ENCODE measurements around the gene TIPARP.

Gene TIPARP

DNA sequence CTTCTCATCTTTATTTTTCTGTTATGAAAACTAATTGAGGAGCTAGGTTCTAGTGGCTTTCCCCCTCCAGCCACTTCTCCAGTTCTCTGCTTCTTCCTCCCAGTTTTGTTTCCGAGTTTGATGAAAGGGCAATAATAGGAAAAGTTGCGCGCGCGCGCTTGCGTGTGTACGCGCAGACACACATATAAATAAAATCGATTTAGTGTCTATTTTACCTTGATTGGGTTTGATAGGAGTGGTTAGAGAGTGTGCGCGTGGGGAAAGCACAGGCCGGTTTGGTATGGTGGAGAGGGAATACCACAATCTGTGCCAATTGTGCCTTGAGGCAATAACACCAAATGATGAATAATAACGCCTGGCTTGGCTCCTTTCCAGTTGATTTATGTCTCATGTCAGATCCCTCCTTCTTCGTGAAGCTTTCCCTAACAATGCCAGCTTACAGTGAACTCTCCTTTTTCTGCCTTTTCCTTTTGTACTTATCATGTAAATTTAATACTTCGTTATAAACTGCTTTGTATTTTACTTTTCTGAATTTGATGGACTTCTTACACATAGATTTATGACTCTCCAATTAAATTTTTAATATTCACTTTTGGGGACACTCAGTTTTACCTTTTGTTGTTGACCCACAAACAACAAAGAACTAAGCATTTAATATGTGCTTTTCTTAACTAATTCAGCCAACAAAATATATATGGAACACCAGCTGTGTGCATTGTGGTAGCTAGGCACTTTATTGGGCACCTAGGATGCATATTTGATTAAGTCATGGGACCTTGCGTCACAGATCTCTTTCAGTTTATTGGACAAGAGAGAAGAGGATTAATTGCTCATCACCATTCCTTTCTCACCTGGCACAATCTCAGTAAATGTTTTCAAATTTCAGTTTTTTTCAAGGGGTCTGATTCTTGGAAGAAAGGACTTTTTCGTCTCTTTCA is 1.7 kb downstream of the TIPARP start:
- peak in 1 of 2 donors; percentile 9 for DNase-seq (ENCODE audit: low read depth in 2 of 2, low spot score in 1 of 2)

GRCh38 chr3:156676768-156677479 is 2.5 kb downstream of the TIPARP start:
- DNase-seq (ENCODE audit: low read depth in 2 of 2, low spot score in 1 of 2), result no peak

DNA sequence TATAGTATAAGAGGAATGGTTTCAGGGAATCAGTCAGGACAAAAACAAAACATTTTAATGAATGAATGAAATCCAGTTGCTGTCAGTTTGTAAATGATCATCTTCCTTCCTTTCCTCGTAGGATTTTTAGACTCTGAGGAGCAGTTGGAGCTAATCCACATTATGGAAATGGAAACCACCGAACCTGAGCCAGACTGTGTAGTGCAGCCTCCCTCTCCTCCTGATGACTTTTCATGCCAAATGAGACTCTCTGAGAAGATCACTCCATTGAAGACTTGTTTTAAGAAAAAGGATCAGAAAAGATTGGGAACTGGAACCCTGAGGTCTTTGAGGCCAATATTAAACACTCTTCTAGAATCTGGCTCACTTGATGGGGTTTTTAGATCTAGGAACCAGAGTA is 3.1 kb downstream of the TIPARP start:
- DNase-seq (ENCODE audit: low read depth in 2 of 2, low spot score in 1 of 2), result no peak

DNA sequence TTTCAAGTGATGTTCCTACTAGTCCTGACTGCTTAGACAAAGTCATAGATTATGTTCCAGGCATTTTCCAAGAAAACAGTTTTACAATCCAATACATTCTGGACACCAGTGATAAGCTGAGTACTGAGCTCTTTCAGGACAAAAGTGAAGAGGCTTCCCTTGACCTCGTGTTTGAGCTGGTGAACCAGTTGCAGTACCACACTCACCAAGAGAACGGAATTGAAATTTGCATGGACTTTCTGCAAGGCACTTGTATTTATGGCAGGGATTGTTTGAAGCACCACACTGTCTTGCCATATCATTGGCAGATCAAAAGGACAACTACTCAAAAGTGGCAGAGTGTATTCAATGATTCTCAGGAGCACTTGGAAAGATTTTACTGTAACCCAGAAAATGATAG is 3.8 kb downstream of the TIPARP start:
- DNase-seq (ENCODE audit: low read depth in 2 of 2, low spot score in 1 of 2), result no peak

- DNase-seq (ENCODE audit: low read depth in 2 of 2, low spot score in 1 of 2), result no peak
Observed at GRCh38 chr3:156680243-156680914, 6.0 kb downstream of the TIPARP start.

DNA sequence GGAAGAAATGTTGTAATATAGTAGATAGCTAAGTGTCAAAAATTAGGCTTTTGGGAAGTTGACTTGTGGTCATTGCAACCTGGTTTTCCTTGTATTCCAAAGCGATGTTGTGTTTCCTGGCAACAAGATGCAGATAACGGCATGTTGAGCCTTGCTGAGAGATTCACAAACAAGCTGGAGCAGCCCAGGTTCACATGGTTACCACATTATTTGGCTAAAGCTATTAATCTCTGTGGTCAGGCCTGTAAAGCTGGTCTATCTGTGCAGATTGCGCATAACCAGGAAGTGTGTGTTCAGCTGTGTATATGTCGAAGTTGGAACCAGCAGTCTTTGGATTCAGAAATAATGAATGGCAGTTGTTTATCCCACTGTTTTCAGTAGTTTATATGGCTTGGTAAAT is 6.6 kb downstream of the TIPARP start:
- DNase-seq (ENCODE audit: low read depth in 2 of 2, low spot score in 1 of 2), result no peak

- no peak for DNase-seq (ENCODE audit: low read depth in 2 of 2, low spot score in 1 of 2)
Observed at GRCh38 chr3:156682501-156682900, 8.1 kb downstream of the TIPARP start.

DNA sequence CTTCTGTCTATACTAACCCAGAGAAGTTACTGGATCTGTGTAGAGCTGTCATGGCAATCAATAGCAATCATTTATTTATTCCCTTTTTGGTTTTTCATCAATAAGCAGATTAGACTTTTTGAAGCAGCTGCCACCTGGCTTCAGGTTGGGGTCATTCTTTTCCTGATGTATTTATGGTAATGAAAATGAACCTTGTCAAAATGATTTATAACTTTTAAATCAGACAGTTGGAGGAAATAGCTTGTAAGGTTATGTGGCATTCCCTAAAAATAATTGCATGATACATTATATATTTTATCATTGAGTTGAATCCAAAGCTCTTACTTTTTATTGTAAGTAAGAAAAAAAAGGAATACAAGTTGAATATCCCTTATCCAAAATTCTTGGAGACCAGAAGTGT is 8.6 kb downstream of the TIPARP start:
- no peak for DNase-seq (ENCODE audit: low read depth in 2 of 2, low spot score in 1 of 2)

DNA sequence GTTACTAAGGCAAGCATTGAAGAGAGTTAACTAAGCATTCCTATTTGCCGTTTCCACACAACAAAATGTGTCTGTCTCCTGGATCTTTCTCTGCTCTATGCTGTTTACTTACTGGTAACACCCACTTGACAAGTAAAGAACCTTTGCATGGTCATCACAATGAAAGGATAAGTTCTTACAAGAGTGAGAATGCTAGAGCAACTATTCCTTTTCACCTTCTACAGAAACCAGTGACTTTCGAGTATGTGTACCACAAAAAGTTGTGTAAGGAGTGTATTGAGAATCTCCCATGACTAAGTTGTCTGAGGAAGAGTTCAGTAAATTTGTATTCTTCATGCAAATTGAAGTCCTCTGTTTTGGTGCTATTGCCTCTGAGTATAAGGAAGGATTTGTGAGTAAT is 10.8 kb downstream of the TIPARP start:
- no peak for DNase-seq (ENCODE audit: low read depth in 2 of 2, low spot score in 1 of 2)

- no peak for DNase-seq (ENCODE audit: low read depth in 2 of 2, low spot score in 1 of 2)
Observed at GRCh38 chr3:156685752-156686151, 11.4 kb downstream of the TIPARP start.

DNA sequence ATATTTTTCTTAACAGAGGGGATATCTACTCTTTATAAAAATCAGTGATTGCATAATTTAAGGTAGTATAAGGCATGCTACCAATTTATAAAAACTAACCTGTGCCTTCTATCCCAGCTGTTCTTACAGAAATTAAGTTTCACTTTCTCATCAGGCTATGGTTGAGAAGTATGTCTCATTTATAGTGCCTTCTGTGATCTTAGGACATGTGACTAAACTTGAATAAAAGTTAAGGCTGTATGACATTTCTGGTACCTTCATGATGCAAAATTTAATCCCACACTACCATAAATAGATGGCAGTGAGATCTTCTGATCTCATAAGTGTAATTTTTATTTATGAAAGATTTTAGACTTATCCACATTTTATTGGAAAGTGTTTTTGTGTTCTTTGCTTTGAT is 12.6 kb downstream of the TIPARP start:
- no peak for DNase-seq (ENCODE audit: low read depth in 2 of 2, low spot score in 1 of 2)

DNA sequence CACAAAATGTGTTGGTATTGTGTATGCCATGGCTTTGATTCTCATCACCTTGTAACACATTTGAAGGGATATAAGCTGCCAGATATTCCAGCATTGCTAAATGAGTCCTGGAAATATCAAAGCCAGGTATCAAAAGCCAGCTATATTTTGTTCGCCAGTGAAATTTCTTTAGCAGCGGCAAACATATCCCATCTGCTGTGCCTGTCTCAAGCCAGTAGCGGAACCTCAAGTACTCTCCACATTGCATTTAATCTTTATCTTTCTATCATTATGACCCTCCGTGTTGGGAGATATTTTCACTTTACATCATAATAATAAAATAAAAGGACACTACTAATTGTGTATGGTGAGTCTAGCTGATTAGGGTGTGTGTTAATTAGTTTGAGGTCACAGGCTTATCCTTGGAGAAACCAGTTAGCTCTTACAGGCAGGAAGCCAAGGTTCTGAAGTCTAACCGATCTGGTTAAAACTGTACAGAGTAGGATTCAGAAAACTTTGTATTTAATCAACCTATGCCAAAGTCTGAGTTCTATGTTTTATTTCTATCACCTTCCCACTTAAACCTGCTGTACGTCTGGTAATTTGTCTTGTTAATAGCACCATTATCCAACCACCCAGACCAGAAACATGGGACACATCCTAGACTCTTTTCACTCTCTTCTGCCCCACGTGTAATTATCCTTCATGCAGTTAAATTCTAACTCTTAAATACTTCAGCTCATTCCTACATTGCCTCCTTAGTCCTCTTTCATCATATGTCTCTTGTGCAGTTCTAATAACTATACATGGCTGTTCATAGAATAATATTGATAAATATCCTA is 14.5 kb downstream of the TIPARP start:
- DNase-seq (ENCODE audit: low read depth in 2 of 2, low spot score in 1 of 2), result no peak

- DNase-seq (ENCODE audit: low read depth in 2 of 2, low spot score in 1 of 2), result no peak
Observed at GRCh38 chr3:156689608-156690007, 15.2 kb downstream of the TIPARP start.

DNA sequence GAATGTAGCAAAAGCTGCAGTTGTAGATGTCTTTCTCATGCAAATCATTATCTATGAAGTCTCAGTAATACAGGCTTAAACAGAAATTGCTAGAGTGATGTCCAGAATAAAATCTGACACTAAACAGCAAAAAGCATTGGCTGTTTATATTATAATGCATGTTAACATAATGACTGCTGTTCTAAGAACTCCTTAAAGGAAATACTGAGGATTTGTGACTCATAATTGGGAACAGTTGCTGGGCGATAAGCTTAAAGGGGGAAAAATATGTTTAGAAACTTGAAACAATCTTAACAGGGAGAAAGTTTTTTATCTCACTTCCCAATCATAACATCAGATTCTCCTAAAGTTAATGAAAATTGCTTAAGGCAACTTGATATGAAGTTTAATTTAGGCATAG is 17.5 kb downstream of the TIPARP start:
- DNase-seq (ENCODE audit: low read depth in 2 of 2, low spot score in 1 of 2), result no peak

GRCh38 chr3:156693166-156693565 is 18.8 kb downstream of the TIPARP start:
- DNase-seq (ENCODE audit: low read depth in 2 of 2, low spot score in 1 of 2), result no peak

GRCh38 chr3:156694536-156694935 is 20.1 kb downstream of the TIPARP start:
- no peak for DNase-seq (ENCODE audit: low read depth in 2 of 2, low spot score in 1 of 2)

DNA sequence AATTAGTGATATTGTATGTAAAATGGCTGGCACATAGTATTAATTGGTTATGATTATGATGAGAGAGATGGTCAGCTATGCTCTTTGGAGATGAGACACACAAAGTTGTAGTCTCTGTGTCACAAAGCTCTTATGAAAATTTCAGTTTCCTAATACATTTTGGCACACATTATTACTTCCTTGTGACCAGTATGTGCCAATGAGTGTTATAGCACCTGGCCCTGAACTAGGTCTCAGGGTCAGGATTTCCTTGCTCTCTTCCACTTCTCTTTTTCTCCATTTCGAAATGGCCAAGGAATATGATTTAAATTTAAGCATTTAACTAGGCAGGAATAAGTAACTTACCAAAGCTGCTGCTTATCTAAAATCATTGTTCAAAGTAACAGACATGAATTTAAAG is 28.0 kb downstream of the TIPARP start:
- no peak for DNase-seq (ENCODE audit: low read depth in 2 of 2, low spot score in 1 of 2)

- DNase-seq (ENCODE audit: low read depth in 2 of 2, low spot score in 1 of 2), result no peak
Observed at GRCh38 chr3:156704370-156705036, 30.1 kb downstream of the TIPARP start.

DNA sequence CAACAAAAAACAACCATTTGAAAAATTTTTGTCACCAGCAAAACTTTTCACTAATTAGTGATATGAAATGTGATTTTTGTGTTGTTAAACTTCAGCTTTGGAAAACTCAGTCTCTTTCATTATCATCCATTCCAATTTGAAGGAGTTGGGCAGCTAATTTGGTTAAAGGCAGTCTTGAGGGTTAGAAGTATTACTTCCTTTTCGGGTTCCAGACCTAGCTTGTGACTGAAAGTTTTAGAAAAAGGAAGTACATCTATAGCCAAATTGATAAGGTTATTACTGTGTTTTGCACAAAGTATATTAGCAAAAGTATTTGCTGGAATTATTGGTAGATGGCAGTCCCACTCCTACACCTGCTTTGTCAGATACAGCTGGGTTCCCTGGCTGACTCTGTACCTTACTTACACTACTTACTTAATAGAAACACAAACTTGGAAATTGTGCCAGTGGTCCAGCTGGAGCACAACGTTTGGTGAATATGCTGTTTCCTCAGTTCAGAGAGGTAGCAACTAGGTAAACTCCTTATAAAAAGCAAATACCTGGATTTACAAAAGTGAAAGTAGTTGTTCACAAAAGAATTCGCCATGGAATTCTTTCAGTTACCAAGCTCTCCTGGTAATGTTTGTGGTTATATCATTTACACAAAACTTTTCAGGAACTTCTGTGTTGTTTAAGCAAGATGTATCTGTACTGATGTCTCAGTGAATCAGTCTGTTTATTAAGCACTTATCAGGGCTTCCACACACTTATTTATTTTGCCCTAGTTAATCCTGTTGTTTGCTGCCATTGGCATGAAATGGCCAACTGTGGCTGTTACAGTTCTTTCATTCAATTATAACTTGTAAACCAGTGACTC is 31.6 kb downstream of the TIPARP start:
- no peak for DNase-seq (ENCODE audit: low read depth in 2 of 2, low spot score in 1 of 2)

- no peak for DNase-seq (ENCODE audit: low read depth in 2 of 2, low spot score in 1 of 2)
Observed at GRCh38 chr3:156707588-156707987, 33.2 kb downstream of the TIPARP start.
